ENCODE results near the gene ARL15. TPM values are rescaled to one million over a fixed set of nuclear protein-coding genes. Genes with fewer than 3 reads are reported as not detected.

The ARL15 gene
- total and polyA plus RNA-seq, 2 donors (not counting 1 experiment from before 2014, with no cell fraction given) = 5.8 to 20.5 TPM

DNA sequence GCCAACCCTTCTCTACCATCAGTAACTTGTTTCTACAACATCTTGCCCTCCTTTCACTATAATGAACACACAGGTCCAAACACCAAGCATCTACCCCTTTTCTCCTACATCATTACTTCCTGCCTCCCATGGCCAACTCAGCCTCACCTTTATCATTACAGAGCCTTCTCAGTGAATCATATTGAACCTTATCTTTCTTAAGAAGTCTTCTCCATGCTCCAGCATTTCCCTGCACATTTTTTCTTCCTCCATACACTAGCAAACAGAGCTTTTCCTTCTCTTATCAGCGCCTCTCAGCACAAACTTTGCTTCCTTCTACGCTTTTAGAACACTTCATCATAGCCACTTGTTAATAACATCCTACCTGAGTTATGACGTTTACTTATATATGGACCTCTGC, 148.2 kb downstream of the ARL15 start:
- no peak overlapping the region for H3K27ac ChIP-seq (ENCODE audit: low read length in 2 of 2)
- no peak for ATAC-seq (ENCODE audit: low read depth)
- H3K4me1 Mint-ChIP-seq = no peaks in the 10 kb centered on the region
- H3K36me3 ChIP-seq (replicated peaks in 1 of 2; ENCODE audit: control extremely low read depth in 1 of 2, control insufficient read depth in 1 of 2, extremely low read depth in 1 of 2, insufficient read depth in 2 of 2, low read length in 1 of 2) = peaks cover 0 to 2% of the 10 kb centered on the region in 2 experiments
- H3K9me3 Mint-ChIP-seq (ENCODE audit: insufficient read depth) = no peaks in the 10 kb centered on the region
- H3K4me3 ChIP-seq (ENCODE audit: control extremely low read depth in 1 of 5, extremely low read depth in 1 of 5, insufficient read depth in 1 of 5, low read depth in 2 of 5, low read length in 4 of 5) = no peak overlapping the region
- DNase-seq = no peak
- H3K27me3 Mint-ChIP-seq = no peaks in the 10 kb centered on the region
- intact Hi-C loops (cut with micrococcal nuclease) = no loop called here
- H3K27me3 ChIP-seq (replicated peaks in 1 of 4; ENCODE audit: control extremely low read depth in 1 of 4, control insufficient read depth in 3 of 4, insufficient read depth in 4 of 4, low read length in 3 of 4) = no peaks in the 10 kb centered on the region
- no peak overlapping the region for H3K4me3 Mint-ChIP-seq
- 100% methylated on average over 3 of the region's 3 CpGs for WGBS (ENCODE audit: insufficient coverage)
- no peaks in the 10 kb centered on the region for H3K79me2 ChIP-seq (ENCODE audit: control insufficient read depth, insufficient read depth, low read length)
- POLR2A ChIA-PET = no interaction called here
- no peak overlapping the region for H3K27ac Mint-ChIP-seq
- no peak overlapping the region for H2AFZ ChIP-seq (ENCODE audit: insufficient read depth, low read depth, low read length, poor library complexity, severe bottlenecking)
- H4K20me1 ChIP-seq (ENCODE audit: control insufficient read depth, insufficient read depth, low read length, poor library complexity, severe bottlenecking) = no peaks in the 10 kb centered on the region
- no peaks in the 10 kb centered on the region for H3K9me3 ChIP-seq (ENCODE audit: control extremely low read depth in 1 of 3, control insufficient read depth in 2 of 3, insufficient read depth in 1 of 3, low read length in 2 of 3)
- TF ChIP-seq EZH2 (IDR thresholded peaks at IDR 0.05; ENCODE audit: borderline replicate concordance, insufficient read depth, low read depth, low read length, poor library complexity, severe bottlenecking) = no peak
- TF ChIP-seq, protein P1, sequence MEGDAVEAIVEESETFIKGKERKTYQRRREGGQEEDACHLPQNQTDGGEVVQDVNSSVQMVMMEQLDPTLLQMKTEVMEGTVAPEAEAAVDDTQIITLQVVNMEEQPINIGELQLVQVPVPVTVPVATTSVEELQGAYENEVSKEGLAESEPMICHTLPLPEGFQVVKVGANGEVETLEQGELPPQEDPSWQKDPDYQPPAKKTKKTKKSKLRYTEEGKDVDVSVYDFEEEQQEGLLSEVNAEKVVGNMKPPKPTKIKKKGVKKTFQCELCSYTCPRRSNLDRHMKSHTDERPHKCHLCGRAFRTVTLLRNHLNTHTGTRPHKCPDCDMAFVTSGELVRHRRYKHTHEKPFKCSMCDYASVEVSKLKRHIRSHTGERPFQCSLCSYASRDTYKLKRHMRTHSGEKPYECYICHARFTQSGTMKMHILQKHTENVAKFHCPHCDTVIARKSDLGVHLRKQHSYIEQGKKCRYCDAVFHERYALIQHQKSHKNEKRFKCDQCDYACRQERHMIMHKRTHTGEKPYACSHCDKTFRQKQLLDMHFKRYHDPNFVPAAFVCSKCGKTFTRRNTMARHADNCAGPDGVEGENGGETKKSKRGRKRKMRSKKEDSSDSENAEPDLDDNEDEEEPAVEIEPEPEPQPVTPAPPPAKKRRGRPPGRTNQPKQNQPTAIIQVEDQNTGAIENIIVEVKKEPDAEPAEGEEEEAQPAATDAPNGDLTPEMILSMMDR (IDR thresholded peaks at IDR 0.05) = no peak
- H3K9ac ChIP-seq (ENCODE audit: low read length) = no peak overlapping the region
- CTCF ChIA-PET = no interaction called here
- no peak overlapping the region for H3K4me2 ChIP-seq (replicated peaks; ENCODE audit: low read depth, low read length, poor library complexity, severe bottlenecking)
- no peaks in the 10 kb centered on the region for H3K4me1 ChIP-seq (ENCODE audit: control insufficient read depth in 2 of 2, insufficient read depth in 2 of 2, low read length in 2 of 2)

- DNase-seq (no peak), ATAC-seq (ENCODE audit: low read depth) (no peak)
- CTCF ChIA-PET = no interaction called here
- no peaks in the 10 kb centered on the region for H3K27me3 ChIP-seq (replicated peaks in 1 of 4; ENCODE audit: control extremely low read depth in 1 of 4, control insufficient read depth in 3 of 4, insufficient read depth in 4 of 4, low read length in 3 of 4)
- no peaks in the 10 kb centered on the region for H3K9me3 ChIP-seq (ENCODE audit: control extremely low read depth in 1 of 3, control insufficient read depth in 2 of 3, insufficient read depth in 1 of 3, low read length in 2 of 3)
- TF ChIP-seq EZH2 (IDR thresholded peaks at IDR 0.05; ENCODE audit: borderline replicate concordance, insufficient read depth, low read depth, low read length, poor library complexity, severe bottlenecking) = no peak
- TF ChIP-seq, protein P1 (IDR thresholded peaks at IDR 0.05) = no peak
- POLR2A ChIA-PET = no interaction called here
- intact Hi-C loops (cut with micrococcal nuclease) = no loop called here
- Mint-ChIP-seq H3K4me1 (no peaks in the 10 kb centered on the region), H3K9me3 (ENCODE audit: insufficient read depth) (no peaks in the 10 kb centered on the region), H3K27ac (no peak overlapping the region), H3K27me3 (no peaks in the 10 kb centered on the region), H3K4me3 (no peak overlapping the region)
- no peak overlapping the region for H3K9ac ChIP-seq (ENCODE audit: low read length)
- no peaks in the 10 kb centered on the region for H3K79me2 ChIP-seq (ENCODE audit: control insufficient read depth, insufficient read depth, low read length)
- H3K4me2 ChIP-seq (replicated peaks; ENCODE audit: low read depth, low read length, poor library complexity, severe bottlenecking) = no peak overlapping the region
- H2AFZ ChIP-seq (ENCODE audit: insufficient read depth, low read depth, low read length, poor library complexity, severe bottlenecking) = no peak overlapping the region
- H4K20me1 ChIP-seq (ENCODE audit: control insufficient read depth, insufficient read depth, low read length, poor library complexity, severe bottlenecking) = no peaks in the 10 kb centered on the region
- no peaks in the 10 kb centered on the region for H3K4me1 ChIP-seq (ENCODE audit: control insufficient read depth in 2 of 2, insufficient read depth in 2 of 2, low read length in 2 of 2)
- no peak overlapping the region for H3K4me3 ChIP-seq (ENCODE audit: control extremely low read depth in 1 of 5, extremely low read depth in 1 of 5, insufficient read depth in 1 of 5, low read depth in 2 of 5, low read length in 4 of 5)
- no peak overlapping the region for H3K27ac ChIP-seq (ENCODE audit: low read length in 2 of 2)
- H3K36me3 ChIP-seq (replicated peaks in 1 of 2; ENCODE audit: control extremely low read depth in 1 of 2, control insufficient read depth in 1 of 2, extremely low read depth in 1 of 2, insufficient read depth in 2 of 2, low read length in 1 of 2) = no peaks in the 10 kb centered on the region
Measured at GRCh38 chr5:54160329-54160728, 150.0 kb downstream of the ARL15 start.

All from B cell (primary cell).